ENCODE results near the gene CFAP58. TPM values are rescaled to one million over a fixed set of nuclear protein-coding genes. Genes with fewer than 3 reads are reported as not detected.

The CFAP58 gene
- total and polyA plus RNA-seq, 2 donors (not counting 3 experiments of a cell fraction or from before 2014, with no cell fraction given) = 0.07 to 0.29 TPM

- no TSS peak for BruUV-seq (replicated peaks)
- H3K27ac ChIP-seq (ENCODE audit: insufficient read depth, low read depth, low read length) = no peak overlapping the region
- no peaks in the 10 kb centered on the region for H4K20me1 ChIP-seq (replicated peaks; ENCODE audit: control insufficient read depth, extremely low read depth, insufficient read depth, low read length)
- no peak overlapping the region for H3K9ac ChIP-seq (replicated peaks; ENCODE audit: extremely low read depth, insufficient read depth, low read length)
- ChIA-PET CTCF (interaction anchor here (1.1 to 1.2 kb wide), 2 partner anchors 13 to 27 kb away, joined by 3 to 5 read pairs; no protein-coding TSS in a partner anchor), POLR2A (no interaction called here)
- H3K79me2 ChIP-seq (ENCODE audit: control insufficient read depth, insufficient read depth, low read length) = no peaks in the 10 kb centered on the region
- H3K4me1 ChIP-seq (ENCODE audit: control insufficient read depth, extremely low read depth, insufficient read depth, low read length) = no peaks in the 10 kb centered on the region
- no peak overlapping the region for H3K4me3 ChIP-seq (replicated peaks in 1 of 3; ENCODE audit: insufficient read depth in 1 of 3, low read depth in 1 of 3, low read length in 3 of 3)
- no peaks in the 10 kb centered on the region for H3K36me3 ChIP-seq (ENCODE audit: control insufficient read depth in 2 of 2, extremely low read depth in 1 of 2, insufficient read depth in 2 of 2, low read length in 2 of 2)
- DNase-seq (ENCODE audit: low read depth, low spot score) (no peak), FAIRE-seq (no peak)
- H3K9me1 ChIP-seq (replicated peaks; ENCODE audit: control insufficient read depth, extremely low read depth, insufficient read depth, low read length) = no peaks in the 10 kb centered on the region
- H3K4me2 ChIP-seq (ENCODE audit: insufficient read depth, low read length) = no peak overlapping the region
- intact Hi-C loops (cut with micrococcal nuclease) (no loop called here), dilution Hi-C loops (cut with MboI; ENCODE audit: extremely low pct_ligation_motif_present, low sequenced_read_pairs) (no loop called here)
- no peaks in the 10 kb centered on the region for H3K9me3 ChIP-seq (replicated peaks; ENCODE audit: control insufficient read depth, insufficient read depth, low read length)
- H2AFZ ChIP-seq (ENCODE audit: low read depth, low read length) = no peak overlapping the region
- H3K27me3 ChIP-seq (ENCODE audit: control insufficient read depth in 2 of 2, insufficient read depth in 2 of 2, low read length in 2 of 2) = no peaks in the 10 kb centered on the region
- no peak for TF ChIP-seq FOS (IDR thresholded peaks at IDR 0.05; ENCODE audit: borderline replicate concordance, insufficient read depth, low read length)
- no peak for TF ChIP-seq EZH2 (IDR thresholded peaks at IDR 0.05; ENCODE audit: borderline replicate concordance, low read depth, low read length, severe bottlenecking)
- TF ChIP-seq POLR2A (IDR thresholded peaks at IDR 0.05; ENCODE audit: low read depth, low read length) = no peak
- no peak for TF ChIP-seq JUN (IDR thresholded peaks at IDR 0.05; ENCODE audit: borderline replicate concordance, insufficient read depth, insufficient read length, low read depth)
- no peak for TF ChIP-seq GATA2 (IDR thresholded peaks at IDR 0.05; ENCODE audit: insufficient read depth, insufficient read length, low read depth, low read length)
- TF ChIP-seq POLR2AphosphoS5 (IDR thresholded peaks at IDR 0.05; ENCODE audit: insufficient read depth, low read depth, low read length) = no peak
- TF ChIP-seq MAX (IDR thresholded peaks at IDR 0.05; ENCODE audit: insufficient read depth, insufficient read length) = no peak
- TF ChIP-seq CTCF (IDR thresholded peaks at IDR 0.05; ENCODE audit: extremely low read depth in 1 of 2, insufficient read depth in 1 of 2, low read depth in 1 of 2, low read length in 2 of 2) = no peak
- TF ChIP-seq MYC (IDR thresholded peaks at IDR 0.05; ENCODE audit: low read depth, low read length) = no peak
These were observed 103.3 kb downstream of the CFAP58 start for GRCh38 chr10:104456802-104457542.
